Osteocyte (in vitro differentiated cells): ENCODE results near the gene EEF1AKMT4. TPM values are rescaled to one million over a fixed set of nuclear protein-coding genes. Genes with fewer than 3 reads are reported as not detected.

ENCODE experiments used
- DNase-seq: peaks from one replicate; pipeline ENCODE4 v3.0.0; 2021; ENCODE audit warnings: mixed read lengths; ENCODE audit not compliant: unreplicated experiment; ENCODE audit errors: extremely low spot score
- H3K27ac Mint-ChIP-seq: one replicate; pipeline ENCODE4 v1.8.0; 2021; ENCODE audit warnings: mild to moderate bottlenecking, mixed read lengths; ENCODE audit not compliant: unreplicated experiment
- H3K27me3 Mint-ChIP-seq: one replicate; pipeline ENCODE4 v1.8.0; 2021; ENCODE audit warnings: mixed read lengths; ENCODE audit not compliant: unreplicated experiment
- H3K36me3 Mint-ChIP-seq: one replicate; pipeline ENCODE4 v1.8.0; 2021; ENCODE audit warnings: mixed read lengths; ENCODE audit not compliant: unreplicated experiment
- H3K4me1 Mint-ChIP-seq: one replicate; pipeline ENCODE4 v1.8.0; 2021; ENCODE audit warnings: mixed read lengths; ENCODE audit not compliant: unreplicated experiment
- H3K4me3 Mint-ChIP-seq: one replicate; pipeline ENCODE4 v1.8.0; 2021; ENCODE audit warnings: mild to moderate bottlenecking, moderate library complexity, mixed read lengths; ENCODE audit not compliant: unreplicated experiment
- H3K9me3 Mint-ChIP-seq: one replicate; pipeline ENCODE4 v1.8.0; 2021; ENCODE audit warnings: mixed read lengths; ENCODE audit not compliant: unreplicated experiment
- CTCF ChIP-seq: fragments of 200-600 bp; sonication (generic); IDR thresholded peaks from 2 replicates; pipeline ENCODE4 v1.5.0; 2021; ENCODE audit warnings: antibody characterized with exemption, mild to moderate bottlenecking, moderate library complexity
- total RNA-seq: library from RNA; stranded (reverse); gene quantifications from 2 replicates; pipeline ENCODE4 v1.2.1, GENCODE V29; 2021

EEF1AKMT4 gene
- total RNA-seq, 1 donor from 2014 or later = 4.5 TPM

DNA sequence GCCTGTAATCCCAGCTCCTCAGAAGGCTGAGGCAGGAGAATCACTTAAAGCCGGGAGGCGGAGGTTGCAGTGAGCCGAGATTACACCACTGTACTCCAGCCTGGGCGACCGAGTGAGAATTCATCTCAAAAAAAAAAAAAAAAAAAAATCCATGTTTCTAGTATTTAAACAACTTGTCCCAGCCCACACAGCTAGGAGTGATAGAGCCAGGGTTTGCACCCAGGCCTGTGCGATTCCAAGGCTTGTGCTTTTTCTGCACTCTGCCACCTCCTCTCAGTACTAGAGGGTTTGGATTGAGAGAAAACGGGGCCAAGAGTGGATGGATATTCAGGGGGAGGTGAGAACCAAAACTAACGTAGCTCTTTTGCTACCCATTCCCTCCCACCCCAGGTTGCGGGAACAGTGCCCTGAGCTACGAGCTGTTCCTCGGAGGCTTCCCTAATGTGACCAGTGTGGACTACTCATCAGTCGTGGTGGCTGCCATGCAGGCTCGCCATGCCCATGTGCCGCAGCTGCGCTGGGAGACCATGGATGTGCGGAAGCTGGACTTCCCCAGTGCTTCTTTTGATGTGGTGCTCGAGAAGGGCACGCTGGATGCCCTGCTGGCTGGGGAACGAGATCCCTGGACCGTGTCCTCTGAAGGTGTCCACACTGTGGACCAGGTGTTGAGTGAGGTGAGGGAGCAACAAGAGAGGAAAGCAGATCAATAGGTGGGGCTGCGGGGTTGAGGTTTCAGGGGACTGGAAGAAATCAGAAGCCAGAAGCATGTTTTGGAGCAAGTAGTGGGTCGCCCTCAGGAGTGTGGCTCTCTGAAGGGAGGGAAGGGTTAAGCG is 7.8 kb downstream of the EEF1AKMT4 start:
- no peak overlapping the region for H3K4me3 Mint-ChIP-seq
- TF ChIP-seq CTCF = no peak
- peaks cover 10% of the 10 kb centered on the region for H3K36me3 Mint-ChIP-seq
- peaks cover 13% of the 10 kb centered on the region for H3K27me3 Mint-ChIP-seq
- peaks cover 17% of the 10 kb centered on the region for H3K4me1 Mint-ChIP-seq
- H3K27ac Mint-ChIP-seq = no peak overlapping the region
- no peaks in the 10 kb centered on the region for H3K9me3 Mint-ChIP-seq
- DNase-seq = no peak

DNA sequence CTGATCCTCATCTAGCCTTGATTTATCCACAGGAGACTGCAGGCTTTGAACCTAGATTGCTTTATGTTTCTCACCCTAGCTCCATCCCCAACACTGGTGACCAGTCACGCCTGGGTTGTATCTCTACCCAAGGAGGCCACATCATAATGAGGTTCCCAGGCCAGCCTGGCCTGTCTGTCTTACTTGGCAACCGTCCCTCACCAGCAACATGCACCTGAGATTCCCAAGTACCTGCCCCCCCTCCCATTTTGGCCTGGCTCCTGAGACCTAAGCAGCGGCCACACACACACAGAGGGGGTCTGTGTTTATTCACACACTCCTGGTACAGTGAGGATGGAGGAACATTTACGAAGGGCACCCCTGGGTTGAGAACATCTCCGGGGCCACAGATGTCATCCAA is 9.5 kb downstream of the EEF1AKMT4 start:
- H3K36me3 Mint-ChIP-seq = peaks cover 10% of the 10 kb centered on the region
- no peak overlapping the region for H3K27ac Mint-ChIP-seq
- no peaks in the 10 kb centered on the region for H3K9me3 Mint-ChIP-seq
- no peak for DNase-seq
- H3K4me1 Mint-ChIP-seq = peaks cover 20% of the 10 kb centered on the region
- no peak for TF ChIP-seq CTCF
- peaks cover 19% of the 10 kb centered on the region for H3K27me3 Mint-ChIP-seq
- no peak overlapping the region for H3K4me3 Mint-ChIP-seq

GRCh38 chr3:184259396-184259877 is 10.0 kb downstream of the EEF1AKMT4 start:
- H3K4me3 Mint-ChIP-seq = peak overlapping the region; percentile 43
- H3K27me3 Mint-ChIP-seq = peaks cover 20% of the 10 kb centered on the region
- H3K36me3 Mint-ChIP-seq = peaks cover 10% of the 10 kb centered on the region
- H3K27ac Mint-ChIP-seq = no peak overlapping the region
- no peaks in the 10 kb centered on the region for H3K9me3 Mint-ChIP-seq
- H3K4me1 Mint-ChIP-seq = peaks cover 20% of the 10 kb centered on the region
- no peak for TF ChIP-seq CTCF
- no peak for DNase-seq

GRCh38 chr3:184259878-184260723 is 10.6 kb downstream of the EEF1AKMT4 start:
- Mint-ChIP-seq H3K36me3 (peaks cover 10% of the 10 kb centered on the region), H3K27me3 (peaks cover 25% of the 10 kb centered on the region), H3K4me3 (peak overlapping the region; percentile 77), H3K27ac (no peak overlapping the region), H3K4me1 (peaks cover 20% of the 10 kb centered on the region), H3K9me3 (no peaks in the 10 kb centered on the region)
- DNase-seq = no peak
- TF ChIP-seq CTCF = no peak
